GM12873 (cell line): Measurements from ENCODE around the gene MBTPS1.

Experiments used
- CTCF ChIP-seq: IDR thresholded peaks from 2 replicates; pipeline ENCODE4 v1.5.1; 2012; ENCODE audit warnings: low read depth, mild to moderate bottlenecking, moderate library complexity, low read length, control low read depth; ENCODE audit not compliant: insufficient read depth; ENCODE audit errors: missing control alignments

MBTPS1 gene

GRCh38 chr16:84105301-84105815 lies 11.4 kb downstream of the MBTPS1 start:
- TF ChIP-seq CTCF = no peak

GRCh38 chr16:84104231-84104630 lies 12.5 kb downstream of the MBTPS1 start:
- no peak for TF ChIP-seq CTCF

GRCh38 chr16:84103678-84104077 lies 13.1 kb downstream of the MBTPS1 start:
- no peak for TF ChIP-seq CTCF

GRCh38 chr16:84098939-84099338 lies 17.8 kb downstream of the MBTPS1 start:
- TF ChIP-seq CTCF = no peak

GRCh38 chr16:84096447-84097005 lies 20.2 kb downstream of the MBTPS1 start:
- TF ChIP-seq CTCF = no peak

GRCh38 chr16:84095466-84095865 lies 21.3 kb downstream of the MBTPS1 start:
- TF ChIP-seq CTCF = no peak

- TF ChIP-seq CTCF = no peak
These were observed 22.9 kb downstream of the MBTPS1 start for GRCh38 chr16:84093879-84094270.
